SW 1271 (cell line): Measurements from ENCODE around the gene SNX27.
"Not testable (repeated sequence)": the region's sequence is repeated elsewhere in the genome, so short reads cannot be mapped to it uniquely, and the experiment has no call there.

Experiments
- DNase-seq, 2 experiments: peaks; one replicate each; lab custom pipeline; 2025; lab: John Stamatoyannopoulos, UW

The SNX27 gene

GRCh38 chr1:151721788-151722510 lies 110.1 kb downstream of the SNX27 start:
- no peak for DNase-seq

- no peak for DNase-seq
Observed at GRCh38 chr1:151723726-151724370, 112.0 kb downstream of the SNX27 start.

- DNase-seq: no peak
Observed at GRCh38 chr1:151728151-151729054, 116.6 kb downstream of the SNX27 start.

- DNase-seq: no peak
Observed at GRCh38 chr1:151729157-151729965, 117.5 kb downstream of the SNX27 start.

- no peak for DNase-seq
Observed at GRCh38 chr1:151729966-151730291, 118.1 kb downstream of the SNX27 start.

GRCh38 chr1:151733126-151733525 lies 121.3 kb downstream of the SNX27 start:
- DNase-seq: no peak

GRCh38 chr1:151733995-151734394 lies 122.1 kb downstream of the SNX27 start:
- not testable (repeated sequence) for DNase-seq

- no peak for DNase-seq
Observed at GRCh38 chr1:151737026-151737425, 125.2 kb downstream of the SNX27 start.

GRCh38 chr1:151737479-151737878 lies 125.6 kb downstream of the SNX27 start:
- DNase-seq: no peak

GRCh38 chr1:151739590-151740355 lies 127.9 kb downstream of the SNX27 start:
- DNase-seq: no peak

GRCh38 chr1:151741516-151741915 lies 129.7 kb downstream of the SNX27 start:
- DNase-seq: no peak
